NCI-H82 treated with DMSO at 0.1 percent for 48 hours (cell line): ENCODE data around the gene RAB43.
"Not testable (repeated sequence)": the region's sequence is repeated elsewhere in the genome, so short reads cannot be mapped to it uniquely, and the experiment has no call there.

ENCODE experiments used
- DNase-seq: peaks from one replicate; lab custom pipeline; 2025; ENCODE audit not compliant: unreplicated experiment; lab: John Stamatoyannopoulos, UW

RAB43 gene

GRCh38 chr3:129100274-129100673, 21.3 kb downstream of the RAB43 start:
- no peak for DNase-seq

- no peak for DNase-seq
These were observed 26.3 kb downstream of the RAB43 start for GRCh38 chr3:129095285-129095684.

- DNase-seq = not testable (repeated sequence)
These were observed 33.3 kb downstream of the RAB43 start for GRCh38 chr3:129088312-129088711.

GRCh38 chr3:129087904-129088303, 33.7 kb downstream of the RAB43 start:
- not testable (repeated sequence) for DNase-seq

DNA sequence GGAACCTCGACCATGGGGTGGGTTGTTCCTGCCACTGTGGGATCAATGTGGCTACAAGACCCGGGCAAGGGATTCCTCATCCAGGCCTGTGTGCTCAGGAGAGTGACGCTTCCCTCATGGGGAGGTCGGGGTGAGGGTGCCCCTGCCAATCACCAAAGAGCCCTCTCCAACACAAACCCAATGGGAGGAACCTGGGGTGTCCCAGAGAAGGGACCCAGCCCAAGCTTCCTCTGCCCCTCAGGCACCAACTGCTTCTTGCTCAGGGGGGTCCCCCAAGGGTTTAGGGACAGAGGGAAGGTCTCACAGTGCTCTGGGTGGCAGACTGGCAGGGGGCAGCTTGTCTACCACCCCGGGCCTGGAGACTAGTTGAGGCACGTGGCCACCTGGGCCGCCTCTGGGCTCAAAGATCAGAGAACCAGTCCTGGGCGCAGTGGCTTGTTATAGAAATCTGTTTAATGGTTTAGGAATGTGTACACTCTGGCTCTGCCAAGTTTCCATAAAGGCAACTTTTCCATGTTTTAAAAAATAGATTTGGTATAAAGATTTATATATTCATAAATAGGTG, 34.4 kb downstream of the RAB43 start:
- DNase-seq = no peak

DNA sequence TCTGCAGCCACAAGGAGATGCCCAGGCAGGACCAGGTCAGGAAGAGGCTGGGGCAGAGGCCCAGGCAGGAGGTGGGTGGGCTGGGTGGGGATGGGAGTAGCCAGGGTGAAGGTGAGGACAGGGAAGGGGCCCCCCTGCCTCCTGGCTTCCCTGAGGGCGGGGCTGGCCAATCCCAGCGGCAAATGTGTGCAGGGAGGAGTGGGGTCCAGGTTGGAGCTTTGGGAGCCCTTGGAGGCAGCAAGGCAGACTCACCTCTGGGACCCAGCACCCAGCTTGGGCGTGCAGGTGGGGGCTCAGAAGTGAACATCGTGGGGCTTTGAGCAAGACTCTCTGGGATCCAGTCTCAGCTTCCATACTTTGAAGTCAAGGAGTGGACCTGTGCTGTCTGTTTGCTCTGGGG, 35.8 kb downstream of the RAB43 start:
- no peak for DNase-seq

DNA sequence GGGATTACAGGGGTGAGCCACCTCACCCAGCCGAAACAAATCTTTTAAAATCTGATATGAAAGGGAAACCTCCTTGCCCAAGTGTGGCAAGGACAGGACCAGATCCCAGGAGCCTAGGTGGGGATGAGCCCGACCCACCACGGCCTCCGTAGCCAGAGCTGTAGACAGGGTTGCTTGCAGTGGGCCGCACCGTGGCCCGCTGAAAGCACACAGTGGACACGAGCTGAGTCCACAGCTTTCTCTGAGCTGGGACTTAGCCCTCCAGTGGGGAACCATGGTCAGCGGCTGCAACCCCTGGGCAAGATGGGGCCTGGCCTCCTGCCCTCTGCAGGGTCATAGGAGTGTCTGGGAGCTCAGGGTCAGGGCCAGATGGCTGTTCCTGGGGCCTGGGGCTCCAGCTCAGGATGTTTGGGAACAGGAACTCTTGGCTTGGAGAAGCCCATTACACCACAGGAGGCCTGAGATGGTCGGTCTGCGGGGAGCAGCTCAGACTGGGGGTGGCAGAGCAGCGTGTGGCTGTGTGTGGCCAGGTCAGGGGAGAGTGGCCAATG, 36.4 kb downstream of the RAB43 start:
- no peak for DNase-seq

- DNase-seq = no peak
These were observed 37.1 kb downstream of the RAB43 start for GRCh38 chr3:129084501-129084900.

GRCh38 chr3:129082026-129082425, 39.6 kb downstream of the RAB43 start:
- no peak for DNase-seq

DNA sequence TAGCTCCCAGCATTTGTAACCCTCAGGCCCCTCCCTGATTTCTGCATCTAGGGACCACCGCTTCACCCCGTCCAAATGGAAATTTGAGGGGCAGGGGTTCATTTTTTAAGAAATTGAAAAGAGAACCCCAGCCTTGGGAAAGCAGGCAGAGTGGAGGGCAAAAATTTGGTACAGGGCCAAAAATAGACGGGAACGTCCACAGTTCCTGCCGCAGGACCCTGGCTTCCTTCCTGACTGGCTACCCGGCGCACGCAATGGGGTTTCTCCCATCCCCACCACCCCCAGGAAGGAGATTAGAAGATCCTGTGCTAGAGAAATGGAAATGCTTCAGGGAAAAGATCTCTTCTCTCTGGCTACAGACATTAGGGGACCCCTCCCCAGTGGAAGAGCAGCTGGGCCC, 40.1 kb downstream of the RAB43 start:
- no peak for DNase-seq

GRCh38 chr3:129078510-129078909, 43.1 kb downstream of the RAB43 start:
- no peak for DNase-seq

DNA sequence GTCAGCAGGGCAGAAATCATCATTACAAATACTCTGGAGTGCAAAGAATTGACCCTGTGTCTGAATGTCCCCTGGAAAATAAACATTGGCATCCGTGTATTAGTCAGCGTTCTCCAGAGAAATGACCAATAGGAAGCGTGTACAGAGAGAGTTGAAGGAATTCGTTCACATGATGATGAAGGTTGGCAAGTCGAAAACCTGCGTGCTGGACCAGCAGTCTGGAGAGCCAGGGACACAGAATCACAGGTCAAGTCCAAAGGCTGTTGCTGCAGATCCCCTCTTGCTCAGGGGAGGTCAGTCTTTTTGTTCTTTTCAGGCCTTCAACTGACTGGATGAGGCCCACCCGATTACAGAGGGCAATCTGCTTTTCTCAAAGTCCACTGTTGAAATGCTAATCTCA, 44.4 kb downstream of the RAB43 start:
- no peak for DNase-seq

- no peak for DNase-seq
These were observed 51.3 kb downstream of the RAB43 start for GRCh38 chr3:129070086-129070885.

- not testable (repeated sequence) for DNase-seq
These were observed 52.1 kb downstream of the RAB43 start for GRCh38 chr3:129069313-129070085.

DNA sequence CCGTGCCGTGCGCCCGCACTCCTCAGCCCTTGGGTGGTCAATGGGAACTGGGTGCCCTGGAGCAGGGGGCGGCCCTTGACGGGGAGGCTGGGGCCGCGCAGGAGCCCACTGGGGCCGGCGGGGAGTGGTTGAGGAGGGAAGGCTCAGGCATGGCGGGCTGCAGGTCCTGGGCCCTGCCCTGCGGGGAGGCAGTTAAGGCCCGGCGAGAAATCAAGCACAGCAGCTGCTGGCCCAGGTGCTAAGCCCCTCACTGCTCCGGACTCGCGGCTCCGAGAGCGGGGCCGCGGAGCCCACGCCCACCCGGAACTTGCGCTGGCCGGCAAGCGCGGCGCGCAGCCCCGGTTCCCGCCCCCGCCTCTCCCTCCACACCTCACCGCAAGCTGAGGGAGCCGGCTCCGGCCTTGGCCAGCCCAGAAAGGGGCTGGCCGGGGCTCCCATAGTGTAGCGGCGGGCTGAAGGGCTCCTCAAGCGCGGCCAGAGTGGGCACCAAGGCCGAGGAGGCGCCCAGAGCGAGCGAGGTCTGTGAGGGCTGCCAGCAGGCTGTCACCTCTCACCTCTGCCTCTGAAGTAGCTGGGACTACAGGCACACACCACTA, 53.2 kb downstream of the RAB43 start:
- no peak for DNase-seq

GRCh38 chr3:129067719-129068118, 53.9 kb downstream of the RAB43 start:
- DNase-seq = not testable (repeated sequence)

GRCh38 chr3:129065720-129066073, 55.9 kb downstream of the RAB43 start:
- DNase-seq = no peak

GRCh38 chr3:129065016-129065719, 56.4 kb downstream of the RAB43 start:
- DNase-seq = no peak

- DNase-seq = no peak
These were observed 57.6 kb downstream of the RAB43 start for GRCh38 chr3:129063841-129064482.

GRCh38 chr3:129063091-129063640, 58.4 kb downstream of the RAB43 start:
- no peak for DNase-seq
